HG03442 (cell line): ENCODE measurements around the gene ABCG5.

ENCODE experiments used
- ATAC-seq: cut with Tn5 transposase; IDR thresholded peaks from one replicate; pipeline ENCODE4 v1.9.1; 2021; ENCODE audit warnings: mild to moderate bottlenecking, moderate library complexity; ENCODE audit not compliant: unreplicated experiment

The ABCG5 gene

DNA sequence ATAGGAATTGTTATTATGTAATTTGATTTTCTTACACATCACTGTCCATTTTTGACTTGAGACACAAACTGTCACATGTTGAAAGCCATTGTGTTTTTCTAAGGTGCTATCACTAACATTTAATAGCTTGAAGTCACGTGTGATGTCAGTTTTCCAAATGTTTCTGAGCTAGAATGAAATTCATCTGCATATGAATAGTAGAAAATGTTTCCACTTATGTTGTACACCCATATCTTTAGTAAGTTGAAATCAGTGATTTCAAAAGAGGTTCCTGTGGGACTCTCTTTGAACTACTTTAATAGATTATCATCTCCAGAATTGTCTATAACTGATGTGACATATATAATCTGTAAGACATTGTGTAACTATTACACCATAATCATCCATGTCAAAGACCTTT is 27.8 kb downstream of the ABCG5 start:
- no peak for ATAC-seq

DNA sequence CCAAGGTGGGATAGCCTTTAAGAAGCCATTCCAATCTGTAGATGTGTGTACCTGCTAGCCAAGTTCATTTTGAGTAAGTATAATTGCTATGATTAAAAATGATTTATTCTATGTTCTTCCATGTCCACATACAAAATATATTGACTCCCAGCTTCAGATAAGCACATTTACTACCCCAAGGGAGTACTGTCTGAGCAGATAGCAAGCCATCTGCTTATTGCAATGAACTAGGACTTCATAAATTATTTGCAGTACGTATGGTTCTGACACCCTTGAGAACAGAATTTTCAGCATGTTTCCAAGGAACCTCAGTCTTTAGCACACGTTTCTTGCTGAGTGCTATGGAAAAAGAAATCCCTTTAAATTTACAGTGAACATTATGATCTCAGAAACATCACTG is 28.2 kb downstream of the ABCG5 start:
- ATAC-seq = no peak

DNA sequence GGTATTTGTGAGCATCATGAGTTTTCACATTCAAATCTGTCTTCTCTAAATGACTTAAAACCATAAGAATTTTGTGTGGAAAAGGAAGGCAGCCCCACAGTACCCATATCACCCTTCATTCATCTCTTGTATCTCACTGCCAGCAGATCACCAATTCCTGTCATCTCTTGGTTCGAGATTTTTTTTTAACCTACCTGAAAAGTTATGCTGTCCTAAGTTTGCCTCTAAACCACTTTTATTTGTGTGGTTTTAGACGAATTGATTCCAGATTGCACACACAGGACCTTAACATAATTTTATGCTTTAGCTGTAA is 32.0 kb downstream of the ABCG5 start:
- ATAC-seq = no peak

DNA sequence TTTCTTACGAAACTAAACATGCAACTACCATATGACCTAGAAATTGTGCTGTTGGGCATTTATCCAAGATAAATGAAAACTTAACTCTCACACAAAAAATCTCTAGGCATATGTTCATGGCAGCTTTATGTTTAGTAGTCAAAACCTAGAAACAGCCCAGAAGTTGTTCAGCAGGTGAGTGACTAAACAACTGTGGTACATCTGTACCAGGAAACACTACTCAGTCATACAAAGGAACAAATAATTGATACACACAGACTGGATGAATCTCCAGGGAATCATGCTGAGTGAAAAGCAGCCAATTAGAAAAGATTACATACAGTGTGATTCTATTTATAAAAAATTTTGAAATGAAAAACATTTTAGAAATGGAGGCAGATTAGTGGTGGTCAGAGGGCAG is 35.5 kb downstream of the ABCG5 start:
- ATAC-seq = no peak

DNA sequence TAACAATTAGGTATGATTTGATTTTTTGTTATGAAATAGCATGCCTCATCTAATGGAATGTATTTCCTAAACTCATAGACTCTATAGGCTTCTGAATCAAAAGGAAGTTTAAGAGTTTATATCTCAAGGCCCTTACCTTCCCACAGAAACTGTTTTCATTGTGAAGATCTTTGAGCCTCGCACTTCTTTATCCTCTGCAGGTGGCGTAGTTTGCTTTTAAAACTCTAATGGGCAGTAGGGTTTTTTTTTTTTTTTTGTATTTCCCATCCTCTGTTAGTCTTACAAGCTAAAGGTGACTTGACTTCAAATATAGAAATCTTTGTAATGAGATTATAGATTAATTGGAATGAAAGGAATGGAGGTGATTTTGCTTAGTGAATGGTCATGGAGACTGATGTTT is 36.5 kb downstream of the ABCG5 start:
- ATAC-seq = no peak

DNA sequence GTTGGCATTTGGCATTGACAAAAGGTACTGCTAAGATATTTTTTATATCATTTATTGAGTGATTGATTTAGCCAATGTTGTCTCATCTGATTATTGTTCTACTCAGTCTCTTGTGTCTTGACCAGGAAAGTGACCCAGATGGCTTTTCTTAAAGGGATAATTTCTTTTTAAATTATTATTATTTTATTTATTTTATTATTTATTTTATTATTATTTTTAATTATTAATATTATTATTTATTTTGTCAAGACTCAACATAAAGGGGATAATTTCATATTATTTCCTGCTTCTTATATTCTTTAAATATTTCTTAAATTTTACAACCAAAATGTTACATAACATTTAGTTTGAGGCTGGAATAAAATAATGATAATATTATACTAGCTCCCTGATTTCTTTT is 37.7 kb downstream of the ABCG5 start:
- no peak for ATAC-seq

- ATAC-seq = no peak
Observed at GRCh38 chr2:43798300-43798699, 40.3 kb downstream of the ABCG5 start.

DNA sequence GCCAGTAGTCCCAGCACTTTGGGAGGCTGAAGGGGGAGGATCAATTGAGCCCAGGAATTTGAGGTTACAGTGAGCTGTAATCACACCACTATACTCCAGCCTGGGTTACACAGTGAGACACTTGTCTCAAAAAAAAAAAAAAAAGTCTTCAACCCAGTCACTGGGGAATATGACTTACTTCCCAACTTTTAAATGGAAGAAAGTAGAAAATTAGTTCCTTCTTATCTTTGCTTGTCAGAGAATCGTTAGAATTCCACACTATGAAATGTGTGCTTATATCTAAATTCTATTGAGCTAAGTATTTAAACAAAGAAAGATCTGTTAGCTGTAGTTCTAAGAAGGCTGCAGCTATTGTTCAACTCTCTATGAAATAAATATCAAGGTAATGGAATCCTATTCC is 42.4 kb downstream of the ABCG5 start:
- no peak for ATAC-seq

GRCh38 chr2:43794956-43795355 is 43.7 kb downstream of the ABCG5 start:
- no peak for ATAC-seq

- no peak for ATAC-seq
Observed at GRCh38 chr2:43792653-43793052, 46.0 kb downstream of the ABCG5 start.

DNA sequence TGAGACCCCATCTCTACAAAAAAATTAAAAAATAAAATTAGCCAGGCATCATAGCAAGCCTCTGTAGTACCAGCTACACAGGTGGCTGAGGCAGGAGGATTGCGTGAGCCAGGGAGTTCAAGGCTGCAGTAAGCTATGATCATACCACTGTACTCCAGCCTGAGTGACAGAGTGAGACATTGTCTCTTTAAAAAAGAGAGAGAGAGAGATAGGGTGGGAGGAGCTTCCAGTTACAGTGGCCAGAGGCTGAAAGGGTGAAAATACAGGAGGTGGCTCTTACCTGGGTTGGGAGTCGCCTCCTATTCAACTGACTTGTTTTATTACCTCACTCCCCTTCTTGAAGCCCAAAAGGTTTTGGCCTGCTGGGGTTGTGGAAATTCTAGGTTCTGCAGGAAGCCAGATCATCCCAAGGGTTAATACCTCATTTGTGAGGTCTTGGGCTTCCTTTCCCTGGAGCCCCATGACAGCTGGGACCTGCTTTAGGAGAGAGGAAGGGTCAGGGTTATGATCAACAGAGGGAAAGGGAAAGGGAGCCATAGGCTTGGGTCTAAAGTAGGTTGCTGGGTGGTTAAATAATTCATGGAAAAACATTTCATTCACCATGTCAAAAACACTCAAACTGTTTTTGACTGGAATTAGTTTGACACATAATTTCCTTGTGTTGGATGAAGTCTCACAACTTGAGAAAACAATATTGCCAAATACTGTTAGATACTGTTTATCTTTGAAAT is 47.4 kb downstream of the ABCG5 start:
- no peak for ATAC-seq

GRCh38 chr2:43790147-43790546 is 48.5 kb downstream of the ABCG5 start:
- ATAC-seq = no peak

GRCh38 chr2:43788646-43789045 is 50.0 kb downstream of the ABCG5 start:
- ATAC-seq = no peak

DNA sequence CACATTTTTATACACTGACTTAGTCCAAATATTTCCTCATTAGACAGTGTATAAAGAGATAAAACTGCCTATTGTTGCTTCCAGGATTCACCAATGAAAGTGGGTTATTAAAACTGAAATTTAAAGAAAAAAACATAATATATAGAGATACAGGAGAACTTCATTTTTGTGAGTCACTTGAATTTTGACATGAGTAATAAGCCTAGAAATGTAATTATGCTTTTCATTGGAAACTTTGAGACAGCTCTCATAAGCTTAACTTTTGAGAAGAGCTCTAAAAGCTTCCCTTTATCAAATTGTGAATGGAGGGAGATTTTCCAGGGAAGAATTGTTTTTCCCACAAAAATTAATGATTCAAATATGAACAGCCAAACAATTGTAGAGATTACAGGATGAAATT is 50.7 kb downstream of the ABCG5 start:
- ATAC-seq = no peak

DNA sequence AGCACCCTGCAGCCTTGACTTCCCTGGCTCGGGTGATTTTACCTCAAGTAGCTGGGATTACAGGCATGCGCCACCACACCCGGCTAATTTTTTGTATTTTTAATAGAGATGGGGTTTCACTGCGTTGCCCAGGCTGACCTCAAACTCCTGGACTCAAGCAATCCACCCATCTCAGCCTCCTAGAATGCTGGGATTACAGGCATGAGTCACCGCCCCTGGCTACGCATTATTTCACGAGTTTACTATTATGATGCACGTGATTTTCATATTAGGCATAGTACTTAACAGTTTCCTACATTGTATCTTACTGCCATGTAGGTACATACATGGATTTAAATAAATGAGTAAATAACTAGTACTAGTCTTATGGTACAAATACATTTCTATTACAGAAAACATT is 60.4 kb downstream of the ABCG5 start:
- no peak for ATAC-seq

GRCh38 chr2:43777306-43777926 is 61.2 kb downstream of the ABCG5 start:
- no peak for ATAC-seq

DNA sequence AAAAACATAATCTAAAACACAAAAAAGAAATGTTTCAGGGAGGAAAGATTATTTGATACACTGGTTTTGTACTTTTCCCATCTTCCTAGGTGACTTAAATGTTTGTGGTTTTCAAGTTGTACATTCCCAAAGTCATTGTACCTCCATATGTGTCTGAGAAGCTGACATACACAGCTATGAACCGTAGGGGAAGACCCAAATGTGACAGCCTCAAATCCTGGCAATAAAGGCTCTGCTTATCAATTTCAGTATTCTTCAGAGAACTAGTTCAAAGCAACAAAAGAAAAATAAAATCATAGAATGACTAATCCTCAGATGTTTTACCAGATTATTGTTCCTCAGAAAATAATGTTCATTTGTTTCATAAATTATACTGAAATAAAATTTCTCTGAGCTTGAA is 62.3 kb downstream of the ABCG5 start:
- no peak for ATAC-seq

DNA sequence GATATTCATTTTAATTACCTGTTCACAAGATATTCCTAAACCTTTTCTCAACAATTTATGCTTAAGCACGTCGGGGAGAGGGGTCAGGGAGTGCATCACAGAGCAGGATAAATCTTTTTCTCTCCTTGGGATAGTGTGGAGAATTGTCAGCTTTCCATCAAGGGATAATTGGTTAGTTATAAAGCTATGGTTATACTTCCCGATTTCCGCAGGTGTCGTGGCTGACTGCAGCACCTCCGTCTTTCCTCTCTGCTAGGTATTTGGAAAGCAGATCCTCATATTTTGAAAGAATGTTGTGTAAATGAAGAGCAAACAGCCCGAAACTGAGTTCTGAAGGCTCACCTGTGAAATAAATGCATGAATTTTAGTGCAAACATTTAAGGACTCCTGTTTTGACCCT is 64.0 kb downstream of the ABCG5 start:
- ATAC-seq = no peak

GRCh38 chr2:43773876-43774613 is 64.6 kb downstream of the ABCG5 start, which contains the start of gene DYNC2LI1:
Gene DYNC2LI1, plus strand, starts transcription at chr2:43774039. Its CDS starts 100 bp downstream, at chr2:43774139.
- ATAC-seq = peak; percentile 99

- ATAC-seq = no peak
Observed at GRCh38 chr2:43766006-43766405, 72.6 kb downstream of the ABCG5 start.

DNA sequence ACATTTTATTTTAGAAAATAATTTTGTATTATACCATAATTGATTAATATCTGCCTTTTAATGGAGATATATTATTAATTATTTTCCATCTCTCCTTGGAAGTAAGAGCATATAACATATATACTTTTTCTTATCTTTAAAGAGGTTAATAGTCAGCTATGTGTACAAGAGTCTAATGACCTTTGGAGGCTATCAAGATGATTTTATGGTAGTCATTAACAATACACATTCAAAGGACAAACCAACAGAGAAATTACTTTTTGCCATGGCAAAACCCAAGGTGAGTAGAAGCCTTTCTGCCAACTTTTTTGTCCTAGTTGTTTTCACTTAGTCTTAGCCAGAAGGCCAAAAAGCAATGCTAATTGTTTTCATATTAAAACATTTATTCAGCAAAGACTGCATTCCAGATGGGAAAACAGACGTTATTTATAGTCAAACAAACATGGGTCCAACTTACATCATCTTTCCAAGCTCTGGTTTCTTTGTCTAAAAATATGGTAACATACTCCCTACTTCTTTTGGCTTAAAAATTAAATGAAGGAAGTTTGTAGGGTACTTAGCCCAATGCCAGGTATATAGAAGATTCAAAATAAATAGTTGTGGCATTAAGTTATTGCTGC is 74.4 kb downstream of the ABCG5 start:
- ATAC-seq = no peak

- no peak for ATAC-seq
Observed at GRCh38 chr2:43763091-43763490, 75.5 kb downstream of the ABCG5 start.
